Stimulated activated CD8-positive, alpha-beta memory T cell treated with anti-CD3 and anti-CD28 coated beads, Interleukin-2, amount 100 ng/mL, for 1 hour (primary cell): ENCODE results near the gene WDR26.
"Not testable (repeated sequence)": the region's sequence is repeated elsewhere in the genome, so short reads cannot be mapped to it uniquely, and the experiment has no call there.

Experiments
- DNase-seq, 2 donors: peaks; one replicate each; pipeline ENCODE4 v3.0.0-alpha.2; 2020; ENCODE audit warnings: low read depth in 2 of 2

The WDR26 gene

GRCh38 chr1:224434691-224435317, at the start of gene WDR26:
Gene WDR26, minus strand, starts transcription at chr1:224434797.
- peak; percentile 59 to 67 for DNase-seq

GRCh38 chr1:224483206-224483605, 48.6 kb upstream of the WDR26 start:
- not testable (repeated sequence) for DNase-seq

- DNase-seq = no peak
Measured at GRCh38 chr1:224482619-224483018, 48.0 kb upstream of the WDR26 start.

- no peak for DNase-seq
Measured at GRCh38 chr1:224481601-224482000, 47.0 kb upstream of the WDR26 start.

- DNase-seq = not testable (repeated sequence)
Measured at GRCh38 chr1:224480888-224481459, 46.4 kb upstream of the WDR26 start.

GRCh38 chr1:224480200-224480599, 45.6 kb upstream of the WDR26 start:
- not testable (repeated sequence) for DNase-seq

- DNase-seq = no peak
Measured at GRCh38 chr1:224472806-224473205, 38.2 kb upstream of the WDR26 start.

- DNase-seq = no peak
Measured at GRCh38 chr1:224466154-224466553, 31.6 kb upstream of the WDR26 start.

GRCh38 chr1:224459966-224460365, 25.4 kb upstream of the WDR26 start:
- no peak for DNase-seq

GRCh38 chr1:224458996-224459395, 24.4 kb upstream of the WDR26 start:
- DNase-seq = no peak

- no peak for DNase-seq
Measured at GRCh38 chr1:224458296-224458695, 23.7 kb upstream of the WDR26 start.

- DNase-seq = no peak
Measured at GRCh38 chr1:224457782-224458144, 23.2 kb upstream of the WDR26 start.

- no peak for DNase-seq
Measured at GRCh38 chr1:224456637-224456953, 22.0 kb upstream of the WDR26 start.

- DNase-seq = no peak
Measured at GRCh38 chr1:224454402-224455055, 19.9 kb upstream of the WDR26 start.

GRCh38 chr1:224450561-224451350, 16.2 kb upstream of the WDR26 start:
- DNase-seq = no peak

- DNase-seq = no peak
Measured at GRCh38 chr1:224450159-224450558, 15.6 kb upstream of the WDR26 start.

- no peak for DNase-seq
Measured at GRCh38 chr1:224448453-224449017, 13.9 kb upstream of the WDR26 start.

- DNase-seq = no peak
Measured at GRCh38 chr1:224447971-224448370, 13.4 kb upstream of the WDR26 start.

- DNase-seq = no peak
Measured at GRCh38 chr1:224447251-224447650, 12.7 kb upstream of the WDR26 start.

GRCh38 chr1:224438989-224439388, 4.4 kb upstream of the WDR26 start:
- no peak for DNase-seq

GRCh38 chr1:224435999-224436398, 1.4 kb upstream of the WDR26 start:
- DNase-seq = no peak

- DNase-seq = no peak
Measured at GRCh38 chr1:224435318-224435763, 744 bp upstream of the WDR26 start.
